ENCODE results near the gene TP63.

DNA sequence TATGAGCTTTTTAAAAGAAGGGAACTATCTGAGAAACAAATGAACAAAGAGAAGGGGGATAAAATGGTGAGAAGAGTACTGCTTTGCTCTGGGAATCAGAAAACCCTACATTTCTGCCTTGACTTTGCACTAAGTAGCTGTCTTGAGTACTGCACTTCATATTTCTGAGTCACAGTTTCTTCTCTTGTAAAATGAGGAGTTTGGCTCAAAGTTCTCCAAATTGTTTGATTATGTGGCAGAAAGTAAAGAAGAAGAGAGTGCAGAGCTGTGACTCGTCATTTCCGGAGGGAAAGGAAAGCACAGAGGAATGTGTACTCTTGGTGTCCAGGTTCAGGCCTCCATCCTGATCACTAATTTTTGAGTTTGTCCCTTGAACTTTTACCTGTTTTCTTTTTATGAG is 54.7 kb downstream of the TP63 start:
- TF ChIP-seq, protein P1, sequence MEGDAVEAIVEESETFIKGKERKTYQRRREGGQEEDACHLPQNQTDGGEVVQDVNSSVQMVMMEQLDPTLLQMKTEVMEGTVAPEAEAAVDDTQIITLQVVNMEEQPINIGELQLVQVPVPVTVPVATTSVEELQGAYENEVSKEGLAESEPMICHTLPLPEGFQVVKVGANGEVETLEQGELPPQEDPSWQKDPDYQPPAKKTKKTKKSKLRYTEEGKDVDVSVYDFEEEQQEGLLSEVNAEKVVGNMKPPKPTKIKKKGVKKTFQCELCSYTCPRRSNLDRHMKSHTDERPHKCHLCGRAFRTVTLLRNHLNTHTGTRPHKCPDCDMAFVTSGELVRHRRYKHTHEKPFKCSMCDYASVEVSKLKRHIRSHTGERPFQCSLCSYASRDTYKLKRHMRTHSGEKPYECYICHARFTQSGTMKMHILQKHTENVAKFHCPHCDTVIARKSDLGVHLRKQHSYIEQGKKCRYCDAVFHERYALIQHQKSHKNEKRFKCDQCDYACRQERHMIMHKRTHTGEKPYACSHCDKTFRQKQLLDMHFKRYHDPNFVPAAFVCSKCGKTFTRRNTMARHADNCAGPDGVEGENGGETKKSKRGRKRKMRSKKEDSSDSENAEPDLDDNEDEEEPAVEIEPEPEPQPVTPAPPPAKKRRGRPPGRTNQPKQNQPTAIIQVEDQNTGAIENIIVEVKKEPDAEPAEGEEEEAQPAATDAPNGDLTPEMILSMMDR (IDR thresholded peaks at IDR 0.05; ENCODE audit: insufficient read depth, low read depth, low read length): no peak
- no peak for TF ChIP-seq EZH2 (IDR thresholded peaks at IDR 0.05; ENCODE audit: insufficient read depth, low read length)

Data from astrocyte (in vitro differentiated cells and primary cell).